ENCODE data around the gene SLC39A2. TPM values are rescaled to one million over a fixed set of nuclear protein-coding genes. Genes with fewer than 3 reads are reported as not detected.
A peak's percentile ranks its signal among the peaks of the same experiment; 100 is the strongest.

SLC39A2 gene
- total RNA-seq, 4 donors from 2014 or later: not detected

- TF ChIP-seq CTCF (IDR thresholded peaks at IDR 0.05): no peak
- ATAC-seq (ENCODE audit: low FRiP score): no peak
- no peak for DNase-seq (ENCODE audit: low spot score)
Observed at GRCh38 chr14:21019366-21019765, 20.3 kb downstream of the SLC39A2 start.

GRCh38 chr14:21020977-21021545 is 22.0 kb downstream of the SLC39A2 start:
- no peak for TF ChIP-seq CTCF (IDR thresholded peaks at IDR 0.05)
- DNase-seq (ENCODE audit: low spot score) (no peak), ATAC-seq (ENCODE audit: low FRiP score) (no peak)

- TF ChIP-seq CTCF (IDR thresholded peaks at IDR 0.05): no peak
- DNase-seq (ENCODE audit: low spot score): no peak
- ATAC-seq (ENCODE audit: low FRiP score): no peak
Observed at GRCh38 chr14:21022686-21023085, 23.6 kb downstream of the SLC39A2 start.

- ATAC-seq (ENCODE audit: low FRiP score) (no peak), DNase-seq (ENCODE audit: low spot score) (no peak)
- no peak for TF ChIP-seq CTCF (IDR thresholded peaks at IDR 0.05)
Observed at GRCh38 chr14:21023174-21023573, 24.1 kb downstream of the SLC39A2 start.

- no peak for DNase-seq (ENCODE audit: low spot score)
- TF ChIP-seq CTCF (IDR thresholded peaks at IDR 0.05): no peak
- no peak for ATAC-seq (ENCODE audit: low FRiP score)
Observed at GRCh38 chr14:21023817-21024584, 24.9 kb downstream of the SLC39A2 start.

GRCh38 chr14:21024585-21025370 is 25.7 kb downstream of the SLC39A2 start, which contains the start of gene NDRG2:
Gene NDRG2 (minus strand): TSS chr14:21025061. CDS start chr14:21023315, 1,746 bp downstream.
- TF ChIP-seq CTCF (IDR thresholded peaks at IDR 0.05): no peak
- DNase-seq (ENCODE audit: low spot score): no peak
- peak; percentile 76 for ATAC-seq (ENCODE audit: low FRiP score)

All from omental fat pad (tissue), 4 donors.